GM21619 (cell line): Measurements from ENCODE around the gene SERP1.

Source experiments
- ATAC-seq: cut with Tn5 transposase; IDR thresholded peaks from one replicate; pipeline ENCODE4 v1.9.1; 2021; ENCODE audit not compliant: unreplicated experiment

The SERP1 gene

GRCh38 chr3:150494411-150494977 is 51.8 kb downstream of the SERP1 start:
- ATAC-seq = no peak
